ENCODE results near the gene PWWP2B. TPM values are rescaled to one million over a fixed set of nuclear protein-coding genes. Genes with fewer than 3 reads are reported as not detected.
A peak's percentile ranks its signal among the peaks of the same experiment; 100 is the strongest.

Gene PWWP2B
- total and polyA plus RNA-seq, 9 of the 15 experiments (the other 6 are each of a cell fraction or from before 2014, with no cell fraction given), result 0.07 to 9.2 (median 1.6) TPM; not detected in 1

- DNase-seq (ENCODE audit: extremely low read depth in 1 of 4, low spot score in 3 of 4), result no peak
- ATAC-seq, result no peak
- Histone ChIP-seq H3K36me3 (ENCODE audit: control insufficient read depth, insufficient read depth, low read length) (peaks cover 12% of the 10 kb centered on the region; the same call in 1 of the 3 replicates), H3K4me3 (no peak overlapping the region), H3K4me2 (ENCODE audit: insufficient read depth, low read length) (no peak overlapping the region), H4K20me1 (replicated peaks; ENCODE audit: control insufficient read depth, insufficient read depth, low read length) (no peaks in the 10 kb centered on the region), H3K9ac (ENCODE audit: insufficient read depth in 1 of 2, low read depth in 2 of 2, low read length in 2 of 2) (peak overlapping the region in 1 of 2 experiments; percentile 26; a peak in 1 of 4 replicates), H3K4me1 (replicated peaks in 1 of 2; ENCODE audit: control insufficient read depth in 2 of 2, insufficient read depth in 2 of 2, low read length in 2 of 2) (peaks cover 5 to 58% of the 10 kb centered on the region in 2 experiments; a peak in 3 of 5 replicates), H3K9me1 (ENCODE audit: control insufficient read depth, insufficient read depth, low read length) (no peaks in the 10 kb centered on the region), H3K27ac (ENCODE audit: extremely low read depth, low read depth, low read length) (no peak overlapping the region), H2AFZ (ENCODE audit: low read depth, low read length) (no peak overlapping the region), H3K9me3 (replicated peaks; ENCODE audit: control insufficient read depth, insufficient read depth, low read depth, low read length) (no peaks in the 10 kb centered on the region), H3K27me3 (ENCODE audit: control insufficient read depth in 2 of 2, insufficient read depth in 2 of 2, low read length in 2 of 2) (no peaks in the 10 kb centered on the region), H3K79me2 (ENCODE audit: control insufficient read depth, insufficient read depth, low read length) (peaks cover 12% of the 10 kb centered on the region; the same call in 2 of the 3 replicates)
- CTCF ChIA-PET (ENCODE audit: low intra/inter-chr PET ratio), result no interaction called here
- POLR2A ChIA-PET, result interaction anchor here (0.6 kb wide), 1 partner anchor 209 kb away, joined by 3 read pairs; no protein-coding TSS in a partner anchor
- FAIRE-seq, result no peak
- intact Hi-C loops (cut with micrococcal nuclease), result no loop called here
- TF ChIP-seq POLR2G (IDR thresholded peaks at IDR 0.05; ENCODE audit: low read depth, low read length), result peak; percentile 11; the same call in 1 of the 2 replicates
- TF ChIP-seq SRSF9 (IDR thresholded peaks at IDR 0.05; ENCODE audit: borderline replicate concordance, low read depth, low read length), result no peak
- in situ Hi-C loops (cut with MboI), result no loop called here
- no TSS peak for BruUV-seq (replicated peaks)
- WGBS (ENCODE audit: insufficient coverage, low coverage, missing lambda C conversion rate), result 58% methylated on average over 16 of the region's 20 CpGs
Observed at GRCh38 chr10:132401401-132402118, 4.6 kb downstream of the PWWP2B start.

DNA sequence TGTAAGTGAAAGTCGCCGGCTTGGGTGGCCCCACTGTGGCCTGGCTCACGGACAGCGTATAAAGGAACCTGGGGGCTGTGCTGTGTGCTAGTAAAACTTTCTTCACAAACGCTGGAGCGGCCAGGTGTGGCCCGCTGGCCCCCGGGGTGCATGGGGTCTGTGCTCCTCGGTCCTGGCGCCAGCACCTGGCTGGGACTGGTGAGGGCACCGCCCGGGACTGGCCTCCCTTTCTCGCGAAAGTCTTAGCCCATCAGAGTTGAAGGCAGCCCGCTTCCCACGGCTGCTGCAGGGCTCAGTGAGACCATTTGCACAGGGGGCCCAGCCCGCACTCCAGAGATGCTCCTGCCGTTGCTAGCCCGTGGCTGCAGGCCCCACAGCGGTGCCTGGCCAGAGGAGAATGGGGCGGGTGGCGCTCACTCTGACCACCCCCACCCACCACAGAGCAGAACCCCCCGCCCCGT is 5.8 kb downstream of the PWWP2B start:
- H3K9ac ChIP-seq (ENCODE audit: insufficient read depth in 1 of 2, low read depth in 2 of 2, low read length in 2 of 2), result no peak overlapping the region
- no peak overlapping the region for H3K27ac ChIP-seq (ENCODE audit: extremely low read depth, low read depth, low read length)
- ChIA-PET POLR2A (no interaction called here), CTCF (ENCODE audit: low intra/inter-chr PET ratio) (no interaction called here)
- H3K79me2 ChIP-seq (ENCODE audit: control insufficient read depth, insufficient read depth, low read length), result peaks cover 8% of the 10 kb centered on the region; the same call in 2 of the 3 replicates
- no peaks in the 10 kb centered on the region for H4K20me1 ChIP-seq (replicated peaks; ENCODE audit: control insufficient read depth, insufficient read depth, low read length)
- WGBS (ENCODE audit: insufficient coverage, low coverage, missing lambda C conversion rate), result 77% methylated on average over 6 of the region's 24 CpGs
- no peak overlapping the region for H3K4me3 ChIP-seq
- peaks cover 5 to 62% of the 10 kb centered on the region in 2 experiments; a peak in 3 of 5 replicates for H3K4me1 ChIP-seq (replicated peaks in 1 of 2; ENCODE audit: control insufficient read depth in 2 of 2, insufficient read depth in 2 of 2, low read length in 2 of 2)
- in situ Hi-C loops (cut with MboI) (no loop called here), intact Hi-C loops (cut with micrococcal nuclease) (no loop called here)
- H3K9me3 ChIP-seq (replicated peaks; ENCODE audit: control insufficient read depth, insufficient read depth, low read depth, low read length), result no peaks in the 10 kb centered on the region
- no peak for DNase-seq (ENCODE audit: extremely low read depth in 1 of 4, low spot score in 3 of 4)
- H3K9me1 ChIP-seq (ENCODE audit: control insufficient read depth, insufficient read depth, low read length), result no peaks in the 10 kb centered on the region
- FAIRE-seq, result no peak
- H3K4me2 ChIP-seq (ENCODE audit: insufficient read depth, low read length), result no peak overlapping the region
- peaks cover 12% of the 10 kb centered on the region; the same call in 1 of the 3 replicates for H3K36me3 ChIP-seq (ENCODE audit: control insufficient read depth, insufficient read depth, low read length)
- no TSS peak for BruUV-seq (replicated peaks)
- H3K27me3 ChIP-seq (ENCODE audit: control insufficient read depth in 2 of 2, insufficient read depth in 2 of 2, low read length in 2 of 2), result no peaks in the 10 kb centered on the region
- ATAC-seq, result no peak
- no peak overlapping the region for H2AFZ ChIP-seq (ENCODE audit: low read depth, low read length)
- TF ChIP-seq GTF2F1 (IDR thresholded peaks at IDR 0.05; ENCODE audit: low read depth, low read length), result no peak
- TF ChIP-seq, protein P1, sequence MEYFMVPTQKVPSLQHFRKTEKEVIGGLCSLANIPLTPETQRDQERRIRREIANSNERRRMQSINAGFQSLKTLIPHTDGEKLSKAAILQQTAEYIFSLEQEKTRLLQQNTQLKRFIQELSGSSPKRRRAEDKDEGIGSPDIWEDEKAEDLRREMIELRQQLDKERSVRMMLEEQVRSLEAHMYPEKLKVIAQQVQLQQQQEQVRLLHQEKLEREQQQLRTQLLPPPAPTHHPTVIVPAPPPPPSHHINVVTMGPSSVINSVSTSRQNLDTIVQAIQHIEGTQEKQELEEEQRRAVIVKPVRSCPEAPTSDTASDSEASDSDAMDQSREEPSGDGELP (CRISPR knock-in tag; IDR thresholded peaks at IDR 0.05; ENCODE audit: borderline replicate concordance), result no peak
- no peak for TF ChIP-seq ESRRB (CRISPR knock-in tag; IDR thresholded peaks at IDR 0.05; ENCODE audit: borderline replicate concordance)
- TF ChIP-seq MCM5 (IDR thresholded peaks at IDR 0.05; ENCODE audit: low read depth), result no peak
- TF ChIP-seq CC2D1A (IDR thresholded peaks at IDR 0.05), result no peak
- no peak for TF ChIP-seq SAFB2 (IDR thresholded peaks at IDR 0.05; ENCODE audit: borderline replicate concordance, low read depth, low read length, severe bottlenecking)
- no peak for TF ChIP-seq POLR2H (tag; IDR thresholded peaks at IDR 0.05; ENCODE audit: low read depth)
- TF ChIP-seq ZNF668 (CRISPR knock-in tag; IDR thresholded peaks at IDR 0.05), result no peak
- no peak for TF ChIP-seq TCF7L2 (IDR thresholded peaks at IDR 0.05; ENCODE audit: low read depth, low read length)
- no peak for TF ChIP-seq TFE3 (CRISPR knock-in tag; IDR thresholded peaks at IDR 0.05)
- TF ChIP-seq KDM2B (CRISPR knock-in tag; IDR thresholded peaks at IDR 0.05), result no peak

Measured in K562 (cell line).